ENCODE results near the gene RFK. TPM values are rescaled to one million over a fixed set of nuclear protein-coding genes. Genes with fewer than 3 reads are reported as not detected.

RFK gene
- total and polyA plus RNA-seq, 9 of the 15 experiments (the other 6 are each of a cell fraction or from before 2014, with no cell fraction given) = 3.8 to 51.1 (median 14.8) TPM

GRCh38 chr9:76362332-76363031 is 31.7 kb downstream of the RFK start (continued):
- TF ChIP-seq L3MBTL2 (IDR thresholded peaks at IDR 0.05) = peak; percentile 37; the same call in 1 of the 2 replicates
- 0 out of 2 replicates have a peak, but pooled peaks have one; percentile 42 for TF ChIP-seq TRIM28 (IDR thresholded peaks at IDR 0.05)
- peak; percentile 95 for TF ChIP-seq CBFA2T3 (IDR thresholded peaks at IDR 0.05)
- TF ChIP-seq RCOR1 (IDR thresholded peaks at IDR 0.05; ENCODE audit: borderline replicate concordance in 1 of 2, low read depth in 2 of 2, low read length in 2 of 2) = peak; percentile 52 to 85; a peak in 3 of 4 replicates
- peak; percentile 57; the same call in 1 of the 2 replicates for TF ChIP-seq C11orf30 (IDR thresholded peaks at IDR 0.05; ENCODE audit: low read depth)
- TF ChIP-seq NCOR1 (IDR thresholded peaks at IDR 0.05) = peak; percentile 92
- peak; percentile 45 for TF ChIP-seq MAFG (tag; conservative IDR thresholded peaks at IDR 0.05)
- TF ChIP-seq CHAMP1 (IDR thresholded peaks at IDR 0.05) = 0 out of 2 replicates have a peak, but pooled peaks have one; percentile 65
- TF ChIP-seq CTBP1 (IDR thresholded peaks at IDR 0.05; ENCODE audit: borderline replicate concordance) = peak; percentile 64
- peak; percentile 67 for TF ChIP-seq MTA1 (IDR thresholded peaks at IDR 0.05; ENCODE audit: borderline replicate concordance)
- peak; percentile 95 for TF ChIP-seq TAL1 (IDR thresholded peaks at IDR 0.05)
- peak; percentile 76; the same call in 1 of the 2 replicates for TF ChIP-seq TARDBP (IDR thresholded peaks at IDR 0.05)
- TF ChIP-seq MNT (conservative IDR thresholded peaks at IDR 0.05) = peak; percentile 37 to 70; a peak in 2 of 4 replicates
- peak; percentile 89 for TF ChIP-seq SMARCA4 (IDR thresholded peaks at IDR 0.05)
- peak; percentile 65; the same call in 1 of the 2 replicates for TF ChIP-seq GATAD2A (IDR thresholded peaks at IDR 0.05)
- TF ChIP-seq ATF7 (IDR thresholded peaks at IDR 0.05) = peak; percentile 60
- peak; percentile 82 for TF ChIP-seq EP300 (IDR thresholded peaks at IDR 0.05; ENCODE audit: low read length)
- TF ChIP-seq TRIM24 (IDR thresholded peaks at IDR 0.05) = peak; percentile 79 to 88
- TF ChIP-seq SMAD3 (CRISPR knock-in tag; conservative IDR thresholded peaks at IDR 0.05) = 0 out of 2 replicates have a peak, but pooled peaks have one; percentile 29
- TF ChIP-seq SMAD4 (CRISPR knock-in tag; conservative IDR thresholded peaks at IDR 0.05) = peak; percentile 99
- TF ChIP-seq TCF3 (CRISPR knock-in tag; IDR thresholded peaks at IDR 0.05) = peak; percentile 93
